MCF 10A (cell line): Measurements from ENCODE around the gene OSGEP. TPM values are rescaled to one million over a fixed set of nuclear protein-coding genes. Genes with fewer than 3 reads are reported as not detected.

ENCODE experiments used
- BruUV-seq: library from RNA; stranded (reverse); fragments of 400-500 nt; replicated peaks from 2 replicates; lab custom pipeline; 2021; lab: Mats Ljungman, UMichigan
- CTCF ChIA-PET: fragments of 300-600 bp; sonication (Branson Sonifier 250); formaldehyde crosslinking; extraction: SDS; loops from one replicate; lab custom pipeline; 2021; ENCODE audit warnings: antibody characterized with exemption, inconsistent platforms; lab: Yijun Ruan, JAX
- POLR2A ChIA-PET: fragments of 300-600, 350-650 bp; sonication (Branson Sonifier 250); formaldehyde crosslinking; extraction: SDS; loops from one replicate; lab custom pipeline; 2020; ENCODE audit warnings: antibody characterized with exemption, inconsistent platforms; lab: Yijun Ruan, JAX
- DNase-seq: peaks from one replicate; pipeline ENCODE4 v3.0.0-alpha.2; 2018; ENCODE audit not compliant: unreplicated experiment
- H3K27ac Mint-ChIP-seq: one replicate; pipeline ENCODE4 v1.8.0; 2022; ENCODE audit warnings: mild to moderate bottlenecking, low read depth, mixed read lengths; ENCODE audit not compliant: unreplicated experiment
- H3K27me3 Mint-ChIP-seq: one replicate; pipeline ENCODE4 v1.8.0; 2022; ENCODE audit warnings: mixed read lengths; ENCODE audit not compliant: insufficient read depth, unreplicated experiment
- H3K36me3 Mint-ChIP-seq: one replicate; pipeline ENCODE4 v1.8.0; 2022; ENCODE audit warnings: mild to moderate bottlenecking, moderate library complexity, mixed read lengths; ENCODE audit not compliant: insufficient read depth, unreplicated experiment
- H3K4me1 Mint-ChIP-seq: one replicate; pipeline ENCODE4 v1.8.0; 2022; ENCODE audit warnings: mixed read lengths; ENCODE audit not compliant: insufficient read depth, unreplicated experiment
- H3K4me3 Mint-ChIP-seq: one replicate; pipeline ENCODE4 v1.8.0; 2022; ENCODE audit warnings: mild to moderate bottlenecking, moderate library complexity, mixed read lengths; ENCODE audit not compliant: unreplicated experiment
- H3K9me3 Mint-ChIP-seq: one replicate; pipeline ENCODE4 v1.8.0; 2022; ENCODE audit warnings: mixed read lengths; ENCODE audit not compliant: unreplicated experiment
- CTCF ChIP-seq: fragments of 200-600 bp; IDR thresholded peaks from one replicate; pipeline ENCODE4 v1.8.0; 2022; ENCODE audit warnings: antibody characterized with exemption, mild to moderate bottlenecking; ENCODE audit not compliant: unreplicated experiment
- intact Hi-C: fragments of 100-400 bp; cut with micrococcal nuclease; formaldehyde crosslinking; loops from 2 replicates; pipeline ENCODE4 v1.14.1; 2022
- total RNA-seq: library from RNA; stranded (reverse); gene quantifications from 2 replicates; pipeline ENCODE4 v1.2.3, GENCODE V29; 2022

The OSGEP gene
- total RNA-seq, 1 experiment from 2014 or later: 34.7 TPM

- Mint-ChIP-seq H3K27me3 (no peaks in the 10 kb centered on the region), H3K4me3 (no peak overlapping the region), H3K27ac (no peak overlapping the region), H3K36me3 (no peaks in the 10 kb centered on the region), H3K4me1 (peaks cover 23% of the 10 kb centered on the region), H3K9me3 (no peaks in the 10 kb centered on the region)
- no peak for TF ChIP-seq CTCF
- POLR2A ChIA-PET: no interaction called here
- intact Hi-C loops: no loop called here
- no TSS peak for BruUV-seq
- CTCF ChIA-PET: interaction anchor here (1.0 kb wide), 1 partner anchor 32 kb away, joined by 3 read pairs; no protein-coding TSS in a partner anchor
- DNase-seq: no peak
These were observed 44.5 kb upstream of the OSGEP start for GRCh38 chr14:20499108-20499507.

- ChIA-PET POLR2A (interaction anchor here (1.9 kb wide), 1 partner anchor 29 kb away, joined by 3 read pairs; no protein-coding TSS in a partner anchor), CTCF (interaction anchor here (1.0 kb wide), 1 partner anchor 33 kb away, joined by 3 read pairs; no protein-coding TSS in a partner anchor)
- intact Hi-C loops: no loop called here
- Mint-ChIP-seq H3K4me3 (no peak overlapping the region), H3K4me1 (peaks cover 23% of the 10 kb centered on the region), H3K27ac (no peak overlapping the region), H3K27me3 (no peaks in the 10 kb centered on the region), H3K36me3 (no peaks in the 10 kb centered on the region), H3K9me3 (no peaks in the 10 kb centered on the region)
- DNase-seq: no peak
- BruUV-seq: no TSS peak
- no peak for TF ChIP-seq CTCF
These were observed 44.0 kb upstream of the OSGEP start for GRCh38 chr14:20498622-20499021.

GRCh38 chr14:20494935-20495766 is 40.5 kb upstream of the OSGEP start:
- BruUV-seq: no TSS peak
- peak; percentile 73 for DNase-seq
- Mint-ChIP-seq H3K9me3 (no peaks in the 10 kb centered on the region), H3K4me3 (peak overlapping the region; percentile 1), H3K36me3 (no peaks in the 10 kb centered on the region), H3K27ac (peak overlapping the region; percentile 72), H3K4me1 (peaks cover 26% of the 10 kb centered on the region), H3K27me3 (no peaks in the 10 kb centered on the region)
- ChIA-PET POLR2A (no interaction called here), CTCF (interaction anchor here (0.6 to 0.8 kb wide), 3 partner anchors 32 to 615 kb away, joined by 3 read pairs; partner anchors contain the start of gene APEX1)
- intact Hi-C loops: no loop called here
- no peak for TF ChIP-seq CTCF

- no peak for DNase-seq
- POLR2A ChIA-PET: interaction anchor here (1.0 kb wide), 1 partner anchor 24 kb away, joined by 4 read pairs; no protein-coding TSS in a partner anchor
- intact Hi-C loops: no loop called here
- CTCF ChIA-PET: interaction anchor here (0.5 to 0.9 kb wide), 2 partner anchors 105 to 610 kb away, joined by 3 to 5 read pairs; no protein-coding TSS in a partner anchor
- Mint-ChIP-seq H3K4me3 (no peak overlapping the region), H3K9me3 (no peaks in the 10 kb centered on the region), H3K36me3 (no peaks in the 10 kb centered on the region), H3K27me3 (no peaks in the 10 kb centered on the region), H3K27ac (no peak overlapping the region), H3K4me1 (peaks cover 29% of the 10 kb centered on the region)
- BruUV-seq: no TSS peak
- no peak for TF ChIP-seq CTCF
These were observed 39.0 kb upstream of the OSGEP start for GRCh38 chr14:20493634-20494033.
